ENCODE measurements around the gene WIPF3. TPM values are rescaled to one million over a fixed set of nuclear protein-coding genes. Genes with fewer than 3 reads are reported as not detected.

WIPF3 gene
- total and polyA plus RNA-seq, 8 donors: 1.2 to 11.2 (median 4.0) TPM; not detected in 1

DNA sequence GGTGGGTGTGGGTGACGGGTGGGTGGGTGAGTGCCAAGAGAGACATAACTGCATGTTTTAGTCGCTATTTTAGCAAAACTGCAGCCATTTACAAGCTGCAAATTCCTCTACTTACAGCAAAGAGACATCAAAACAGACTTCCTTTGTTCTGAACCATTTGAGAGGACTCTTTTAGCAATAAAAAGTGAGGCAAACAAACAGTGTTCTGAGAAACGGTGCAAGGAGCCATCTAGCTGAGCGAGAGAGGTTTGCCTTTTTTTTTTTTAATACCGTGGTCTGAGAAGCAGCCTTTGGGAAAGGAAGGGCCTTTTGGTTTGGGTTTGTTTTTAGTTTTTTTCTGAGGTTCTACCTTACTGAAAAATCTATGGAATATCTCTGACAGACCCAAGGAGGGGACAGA, 120.4 kb downstream of the WIPF3 start:
- WGBS, 5 donors: 69 to 79% (median 74%) methylated on average over 5 of the region's 5 CpGs
- H3K9me3 ChIP-seq: no peaks in the 10 kb centered on the region
- H3K4me3 ChIP-seq: no peak overlapping the region
- no peak for DNase-seq
- intact Hi-C loops (cut with DNase I; ENCODE audit: low total_unique reads): no loop called here
- no peaks in the 10 kb centered on the region for H3K27me3 ChIP-seq
- H3K36me3 ChIP-seq: peaks cover 7 to 77% (median 53%) of the 10 kb centered on the region in 4 donors
- TF ChIP-seq, protein P1, sequence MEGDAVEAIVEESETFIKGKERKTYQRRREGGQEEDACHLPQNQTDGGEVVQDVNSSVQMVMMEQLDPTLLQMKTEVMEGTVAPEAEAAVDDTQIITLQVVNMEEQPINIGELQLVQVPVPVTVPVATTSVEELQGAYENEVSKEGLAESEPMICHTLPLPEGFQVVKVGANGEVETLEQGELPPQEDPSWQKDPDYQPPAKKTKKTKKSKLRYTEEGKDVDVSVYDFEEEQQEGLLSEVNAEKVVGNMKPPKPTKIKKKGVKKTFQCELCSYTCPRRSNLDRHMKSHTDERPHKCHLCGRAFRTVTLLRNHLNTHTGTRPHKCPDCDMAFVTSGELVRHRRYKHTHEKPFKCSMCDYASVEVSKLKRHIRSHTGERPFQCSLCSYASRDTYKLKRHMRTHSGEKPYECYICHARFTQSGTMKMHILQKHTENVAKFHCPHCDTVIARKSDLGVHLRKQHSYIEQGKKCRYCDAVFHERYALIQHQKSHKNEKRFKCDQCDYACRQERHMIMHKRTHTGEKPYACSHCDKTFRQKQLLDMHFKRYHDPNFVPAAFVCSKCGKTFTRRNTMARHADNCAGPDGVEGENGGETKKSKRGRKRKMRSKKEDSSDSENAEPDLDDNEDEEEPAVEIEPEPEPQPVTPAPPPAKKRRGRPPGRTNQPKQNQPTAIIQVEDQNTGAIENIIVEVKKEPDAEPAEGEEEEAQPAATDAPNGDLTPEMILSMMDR (IDR thresholded peaks at IDR 0.05): no peak
- TF ChIP-seq POLR2A (IDR thresholded peaks at IDR 0.05) (no peak), EP300 (IDR thresholded peaks at IDR 0.05) (no peak), POLR2AphosphoS5 (IDR thresholded peaks at IDR 0.05) (no peak)
- H3K27ac ChIP-seq: no peak overlapping the region
- peaks cover 0 to 3% (median 0%) of the 10 kb centered on the region in 4 donors for H3K4me1 ChIP-seq

- DNase-seq: no peak
- H3K4me3 ChIP-seq: no peak overlapping the region
- no peaks in the 10 kb centered on the region for H3K27me3 ChIP-seq
- intact Hi-C loops (cut with DNase I; ENCODE audit: low total_unique reads): no loop called here
- peaks cover 0 to 10% (median 0%) of the 10 kb centered on the region in 4 donors for H3K4me1 ChIP-seq
- 83 to 89% (median 85%) methylated on average over 15 to 17 of the region's 17 CpGs for WGBS, 5 donors
- H3K9me3 ChIP-seq: no peaks in the 10 kb centered on the region
- peaks cover 0 to 61% (median 41%) of the 10 kb centered on the region in 4 donors for H3K36me3 ChIP-seq
- no peak for TF ChIP-seq POLR2A (IDR thresholded peaks at IDR 0.05)
- TF ChIP-seq, protein P1 (IDR thresholded peaks at IDR 0.05): no peak
- TF ChIP-seq EP300 (IDR thresholded peaks at IDR 0.05): no peak
- TF ChIP-seq POLR2AphosphoS5 (IDR thresholded peaks at IDR 0.05): no peak
- no peak overlapping the region for H3K27ac ChIP-seq
Measured at GRCh38 chr7:29929018-29929807, 122.9 kb downstream of the WIPF3 start.

DNA sequence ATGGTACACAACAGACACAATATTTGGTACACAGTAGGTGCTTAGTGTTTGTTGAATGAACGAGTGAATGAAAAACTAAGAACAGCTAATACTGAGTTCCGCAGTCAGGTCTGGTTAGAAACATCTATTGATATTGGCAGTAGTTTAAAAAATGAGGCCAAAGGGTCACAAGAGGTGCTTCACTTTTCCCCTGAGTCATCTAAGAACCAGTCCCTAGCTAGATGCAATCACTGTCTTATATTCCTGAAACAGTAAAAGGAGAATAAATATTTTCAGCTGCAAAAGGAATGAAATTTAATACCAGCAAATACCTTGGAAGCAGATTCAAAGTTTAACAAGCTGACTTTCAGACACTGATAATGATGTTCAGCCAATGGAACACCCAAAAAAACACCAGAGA, 128.8 kb downstream of the WIPF3 start:
- H3K4me1 ChIP-seq: peaks cover 0 to 10% (median 0%) of the 10 kb centered on the region in 4 donors
- DNase-seq: no peak
- H3K36me3 ChIP-seq: peaks cover 3 to 81% (median 74%) of the 10 kb centered on the region in 4 donors
- H3K27ac ChIP-seq: no peak overlapping the region
- no peak for TF ChIP-seq POLR2A (IDR thresholded peaks at IDR 0.05)
- no peak for TF ChIP-seq POLR2AphosphoS5 (IDR thresholded peaks at IDR 0.05)
- no peak for TF ChIP-seq EP300 (IDR thresholded peaks at IDR 0.05)
- TF ChIP-seq, protein P1 (IDR thresholded peaks at IDR 0.05): no peak
- H3K27me3 ChIP-seq: no peaks in the 10 kb centered on the region
- 70 to 90% (median 86%) methylated on average over 2 of the region's 2 CpGs for WGBS, 5 donors
- no peak overlapping the region for H3K4me3 ChIP-seq
- no peaks in the 10 kb centered on the region for H3K9me3 ChIP-seq
- intact Hi-C loops (cut with DNase I; ENCODE audit: low total_unique reads): no loop called here

- 88 to 95% (median 92%) methylated on average over 3 of the region's 3 CpGs for WGBS, 5 donors
- TF ChIP-seq, protein P1 (IDR thresholded peaks at IDR 0.05): no peak
- TF ChIP-seq POLR2AphosphoS5 (IDR thresholded peaks at IDR 0.05): no peak
- TF ChIP-seq EP300 (IDR thresholded peaks at IDR 0.05): no peak
- no peak for TF ChIP-seq POLR2A (IDR thresholded peaks at IDR 0.05)
- H3K4me1 ChIP-seq: peaks cover 0 to 6% (median 1%) of the 10 kb centered on the region in 4 donors
- H3K36me3 ChIP-seq: peaks cover 3 to 90% (median 87%) of the 10 kb centered on the region in 4 donors
- H3K9me3 ChIP-seq: no peaks in the 10 kb centered on the region
- no peaks in the 10 kb centered on the region for H3K27me3 ChIP-seq
- DNase-seq: no peak
- H3K4me3 ChIP-seq: no peak overlapping the region
- intact Hi-C loops (cut with DNase I; ENCODE audit: low total_unique reads): no loop called here
- no peak overlapping the region for H3K27ac ChIP-seq
Measured at GRCh38 chr7:29937132-29937531, 130.8 kb downstream of the WIPF3 start.

Data from stomach (tissue), 9 donors.